Memory B cell (primary cell): ENCODE measurements around the gene KLHL10.
A peak's percentile ranks its signal among the peaks of the same experiment; 100 is the strongest.
"Not testable (repeated sequence)": the region's sequence is repeated elsewhere in the genome, so short reads cannot be mapped to it uniquely, and the experiment has no call there.

Experiments
- ATAC-seq: fragments of 150-1000 bp; cut with Tn5 transposase; 2 replicates; pipeline ENCODE4 v1.10.0; 2021; ENCODE audit warnings: low read depth, mild to moderate bottlenecking, moderate library complexity
- DNase-seq, 2 donors: peaks; one replicate each; pipeline ENCODE4 v3.0.0; 2022; ENCODE audit warnings: low spot score in 2 of 2
- H3K27ac Mint-ChIP-seq: one replicate; pipeline ENCODE4 v1.8.0; 2022; ENCODE audit warnings: mild to moderate bottlenecking, moderate library complexity, mixed read lengths
- H3K27me3 Mint-ChIP-seq: one replicate; pipeline ENCODE4 v1.8.0; 2022; ENCODE audit warnings: mixed read lengths
- H3K36me3 Mint-ChIP-seq: one replicate; pipeline ENCODE4 v1.8.0; 2022; ENCODE audit warnings: mild to moderate bottlenecking, mixed read lengths
- H3K4me1 Mint-ChIP-seq: one replicate; pipeline ENCODE4 v1.8.0; 2022; ENCODE audit warnings: mixed read lengths
- H3K4me3 Mint-ChIP-seq: one replicate; pipeline ENCODE4 v1.8.0; 2022; ENCODE audit warnings: mild to moderate bottlenecking, moderate library complexity, mixed read lengths
- H3K9me3 Mint-ChIP-seq: one replicate; pipeline ENCODE4 v1.8.0; 2022; ENCODE audit warnings: mixed read lengths

The KLHL10 gene

GRCh38 chr17:41860254-41860931 lies 22.8 kb downstream of the KLHL10 start:
- peaks cover 10% of the 10 kb centered on the region for H3K4me1 Mint-ChIP-seq
- H3K4me3 Mint-ChIP-seq, result no peak overlapping the region
- no peak for ATAC-seq
- H3K27me3 Mint-ChIP-seq, result no peaks in the 10 kb centered on the region
- H3K36me3 Mint-ChIP-seq, result peaks cover 4% of the 10 kb centered on the region
- DNase-seq, result no peak
- H3K27ac Mint-ChIP-seq, result no peak overlapping the region
- H3K9me3 Mint-ChIP-seq, result no peaks in the 10 kb centered on the region

- H3K9me3 Mint-ChIP-seq, result no peaks in the 10 kb centered on the region
- no peak for DNase-seq
- H3K27me3 Mint-ChIP-seq, result no peaks in the 10 kb centered on the region
- H3K27ac Mint-ChIP-seq, result no peak overlapping the region
- H3K36me3 Mint-ChIP-seq, result peaks cover 2% of the 10 kb centered on the region
- no peak overlapping the region for H3K4me3 Mint-ChIP-seq
- peaks cover 13% of the 10 kb centered on the region for H3K4me1 Mint-ChIP-seq
- ATAC-seq, result no peak
Observed at GRCh38 chr17:41863074-41863848, 25.6 kb downstream of the KLHL10 start.

- H3K4me3 Mint-ChIP-seq, result no peak overlapping the region
- H3K27me3 Mint-ChIP-seq, result no peaks in the 10 kb centered on the region
- peaks cover 4% of the 10 kb centered on the region for H3K36me3 Mint-ChIP-seq
- H3K4me1 Mint-ChIP-seq, result peaks cover 13% of the 10 kb centered on the region
- no peak overlapping the region for H3K27ac Mint-ChIP-seq
- H3K9me3 Mint-ChIP-seq, result no peaks in the 10 kb centered on the region
- no peak for ATAC-seq
- DNase-seq, result no peak
Observed at GRCh38 chr17:41864498-41864835, 26.8 kb downstream of the KLHL10 start.

- H3K36me3 Mint-ChIP-seq, result peaks cover 4% of the 10 kb centered on the region
- peak; percentile 79 to 81 for DNase-seq
- no peak within 1 kb of the TSS for H3K4me3 Mint-ChIP-seq
- no peaks in the 10 kb centered on the region for H3K27me3 Mint-ChIP-seq
- H3K9me3 Mint-ChIP-seq, result no peaks in the 10 kb centered on the region
- no peak within 1 kb of the TSS for H3K27ac Mint-ChIP-seq
- H3K4me1 Mint-ChIP-seq, result peaks cover 13% of the 10 kb centered on the region
- ATAC-seq, result peak; percentile 93
Observed at GRCh38 chr17:41864836-41865595, 27.4 kb downstream of the KLHL10 start, which contains the start of gene KLHL11. Gene KLHL11 (minus strand): TSS chr17:41865423. CDS start chr17:41865370, 53 bp downstream.

GRCh38 chr17:41865596-41865893 lies 27.9 kb downstream of the KLHL10 start:
- Mint-ChIP-seq H3K36me3 (peaks cover 4% of the 10 kb centered on the region), H3K27ac (no peak overlapping the region), H3K9me3 (no peaks in the 10 kb centered on the region), H3K4me1 (peaks cover 12% of the 10 kb centered on the region), H3K4me3 (no peak overlapping the region), H3K27me3 (no peaks in the 10 kb centered on the region)
- no peak for ATAC-seq
- DNase-seq, result no peak

- ATAC-seq (no peak), DNase-seq (no peak)
- Mint-ChIP-seq H3K36me3 (peaks cover 8% of the 10 kb centered on the region), H3K9me3 (no peaks in the 10 kb centered on the region), H3K4me1 (peaks cover 3% of the 10 kb centered on the region), H3K27me3 (no peaks in the 10 kb centered on the region), H3K4me3 (no peak overlapping the region), H3K27ac (no peak overlapping the region)
Observed at GRCh38 chr17:41868568-41868967, 30.9 kb downstream of the KLHL10 start.

- Mint-ChIP-seq H3K27me3 (no peaks in the 10 kb centered on the region), H3K9me3 (no peaks in the 10 kb centered on the region), H3K4me1 (peaks cover 3% of the 10 kb centered on the region), H3K27ac (no peak overlapping the region), H3K36me3 (peaks cover 8% of the 10 kb centered on the region), H3K4me3 (no peak overlapping the region)
- ATAC-seq (no peak), DNase-seq (no peak)
Observed at GRCh38 chr17:41869426-41869825, 31.8 kb downstream of the KLHL10 start.

GRCh38 chr17:41870097-41870496 lies 32.5 kb downstream of the KLHL10 start:
- H3K27ac Mint-ChIP-seq, result no peak overlapping the region
- no peak for DNase-seq
- H3K4me3 Mint-ChIP-seq, result no peak overlapping the region
- no peaks in the 10 kb centered on the region for H3K9me3 Mint-ChIP-seq
- no peaks in the 10 kb centered on the region for H3K27me3 Mint-ChIP-seq
- H3K36me3 Mint-ChIP-seq, result peaks cover 8% of the 10 kb centered on the region
- ATAC-seq, result no peak
- H3K4me1 Mint-ChIP-seq, result peaks cover 3% of the 10 kb centered on the region

- no peak overlapping the region for H3K4me3 Mint-ChIP-seq
- DNase-seq, result no peak
Observed at GRCh38 chr17:41870627-41871026, 33.0 kb downstream of the KLHL10 start.

GRCh38 chr17:41871789-41872188 lies 34.2 kb downstream of the KLHL10 start:
- no peak overlapping the region for H3K4me3 Mint-ChIP-seq
- no peaks in the 10 kb centered on the region for H3K4me1 Mint-ChIP-seq
- DNase-seq (no peak), ATAC-seq (no peak)
- peaks cover 8% of the 10 kb centered on the region for H3K36me3 Mint-ChIP-seq
- H3K27me3 Mint-ChIP-seq, result no peaks in the 10 kb centered on the region
- no peaks in the 10 kb centered on the region for H3K9me3 Mint-ChIP-seq
- no peak overlapping the region for H3K27ac Mint-ChIP-seq

More at GRCh38 chr17:41870627-41871026, 33.0 kb downstream of the KLHL10 start:
- Mint-ChIP-seq H3K27ac (no peak overlapping the region), H3K27me3 (no peaks in the 10 kb centered on the region), H3K9me3 (no peaks in the 10 kb centered on the region), H3K4me1 (peaks cover under 1% of the 10 kb centered on the region), H3K36me3 (peaks cover 8% of the 10 kb centered on the region)
- ATAC-seq, result no peak

GRCh38 chr17:41873559-41874292 lies 36.1 kb downstream of the KLHL10 start:
- DNase-seq (no peak), ATAC-seq (no peak)
- H3K4me3 Mint-ChIP-seq, result no peak overlapping the region
- H3K27ac Mint-ChIP-seq, result no peak overlapping the region
- H3K9me3 Mint-ChIP-seq, result no peaks in the 10 kb centered on the region
- no peaks in the 10 kb centered on the region for H3K4me1 Mint-ChIP-seq
- H3K27me3 Mint-ChIP-seq, result no peaks in the 10 kb centered on the region
- H3K36me3 Mint-ChIP-seq, result peaks cover 17% of the 10 kb centered on the region

- not testable (repeated sequence) for H3K4me1 Mint-ChIP-seq, H3K27me3 Mint-ChIP-seq, H3K9me3 Mint-ChIP-seq, DNase-seq, ATAC-seq, H3K27ac Mint-ChIP-seq, H3K4me3 Mint-ChIP-seq
- peaks cover 17% of the 10 kb centered on the region for H3K36me3 Mint-ChIP-seq
Observed at GRCh38 chr17:41874293-41874670, 36.7 kb downstream of the KLHL10 start.

GRCh38 chr17:41880130-41880529 lies 42.5 kb downstream of the KLHL10 start:
- no peak overlapping the region for H3K4me3 Mint-ChIP-seq
- ATAC-seq, result no peak
- H3K4me1 Mint-ChIP-seq, result peaks cover 4% of the 10 kb centered on the region
- no peak for DNase-seq
- no peaks in the 10 kb centered on the region for H3K9me3 Mint-ChIP-seq
- no peaks in the 10 kb centered on the region for H3K27me3 Mint-ChIP-seq
- H3K27ac Mint-ChIP-seq, result no peak overlapping the region
- peaks cover 28% of the 10 kb centered on the region for H3K36me3 Mint-ChIP-seq

GRCh38 chr17:41882756-41883155 lies 45.1 kb downstream of the KLHL10 start:
- Mint-ChIP-seq H3K4me1 (peaks cover 4% of the 10 kb centered on the region), H3K4me3 (no peak overlapping the region), H3K27ac (no peak overlapping the region), H3K27me3 (no peaks in the 10 kb centered on the region), H3K9me3 (no peaks in the 10 kb centered on the region), H3K36me3 (peaks cover 33% of the 10 kb centered on the region)
- no peak for DNase-seq
- ATAC-seq, result no peak
